ENCODE measurements around the gene SAMD4B.
"Not testable (repeated sequence)": the region's sequence is repeated elsewhere in the genome, so short reads cannot be mapped to it uniquely, and the experiment has no call there.

Gene SAMD4B

DNA sequence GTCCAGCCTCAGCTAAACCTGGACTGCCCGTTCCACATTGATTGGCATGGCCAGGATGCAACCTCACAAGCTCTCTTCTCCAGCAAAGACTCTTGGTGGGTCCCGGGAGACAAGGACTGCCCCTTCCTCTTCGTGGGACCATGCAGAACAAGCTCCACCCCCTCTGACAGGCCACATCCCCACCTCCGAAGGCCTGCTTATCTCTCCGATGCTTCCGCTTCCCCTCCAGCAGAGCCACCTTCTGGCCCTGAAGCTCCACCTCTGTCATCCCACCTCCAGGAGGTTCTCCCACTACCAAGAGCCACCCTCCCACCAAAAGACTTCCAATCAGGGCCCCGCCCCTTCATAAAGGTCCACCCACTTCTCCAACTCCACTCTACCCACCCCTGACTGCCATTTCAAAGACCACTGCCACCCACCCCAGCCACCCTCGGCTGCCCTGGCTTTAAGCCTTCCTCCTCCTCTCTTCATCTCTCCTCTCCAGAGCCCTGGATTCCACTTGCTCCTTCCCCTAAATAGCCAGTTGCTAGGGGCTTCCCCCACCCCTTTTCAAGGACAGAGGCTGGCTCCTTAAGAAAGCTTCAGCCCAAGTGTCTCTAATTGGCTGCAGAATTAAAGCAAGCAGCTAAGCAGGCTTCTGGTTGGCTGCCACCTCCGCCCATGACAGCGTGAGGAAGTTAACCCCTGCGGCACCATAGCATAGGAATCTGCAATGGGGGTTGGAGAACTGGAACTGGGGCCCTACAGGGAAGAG lies 31.5 kb upstream of the SAMD4B start:
- DNase-seq = peak; percentile 63

DNA sequence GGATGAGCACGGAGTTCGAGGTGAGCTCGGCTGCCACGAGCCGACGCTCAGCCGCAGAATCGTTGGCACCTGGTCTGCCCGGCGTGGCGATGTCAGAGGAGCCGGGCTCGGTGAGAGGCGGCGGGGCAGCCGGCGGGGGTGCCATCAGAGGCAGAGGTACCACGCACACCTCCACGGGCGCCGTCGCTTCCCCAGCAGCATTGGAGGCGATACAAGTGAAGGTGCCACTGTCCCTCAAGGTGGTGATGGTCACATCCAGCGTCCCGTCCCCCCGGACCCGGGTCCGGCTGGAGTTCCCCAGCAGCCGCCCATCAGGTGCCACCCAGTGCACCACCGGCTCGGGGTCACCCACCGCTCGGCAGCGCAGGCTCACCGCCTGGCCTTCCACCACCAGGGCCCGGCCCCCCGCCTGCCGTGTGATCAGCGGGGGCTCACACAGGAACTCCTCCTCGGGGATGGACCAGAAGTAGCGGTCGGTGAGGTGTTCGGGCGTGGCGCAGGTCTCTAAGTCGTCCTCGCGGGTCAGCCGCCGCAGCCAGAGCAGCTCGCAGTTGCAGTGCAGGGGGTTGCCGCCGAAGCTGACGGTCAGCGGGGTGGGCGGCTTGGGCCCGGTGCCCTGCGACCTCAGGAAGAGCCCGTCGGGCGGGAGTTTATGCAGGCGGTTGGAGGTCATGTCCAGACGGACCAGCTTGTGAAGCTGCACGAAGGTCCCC lies 28.0 kb upstream of the SAMD4B start:
- DNase-seq = no peak

DNA sequence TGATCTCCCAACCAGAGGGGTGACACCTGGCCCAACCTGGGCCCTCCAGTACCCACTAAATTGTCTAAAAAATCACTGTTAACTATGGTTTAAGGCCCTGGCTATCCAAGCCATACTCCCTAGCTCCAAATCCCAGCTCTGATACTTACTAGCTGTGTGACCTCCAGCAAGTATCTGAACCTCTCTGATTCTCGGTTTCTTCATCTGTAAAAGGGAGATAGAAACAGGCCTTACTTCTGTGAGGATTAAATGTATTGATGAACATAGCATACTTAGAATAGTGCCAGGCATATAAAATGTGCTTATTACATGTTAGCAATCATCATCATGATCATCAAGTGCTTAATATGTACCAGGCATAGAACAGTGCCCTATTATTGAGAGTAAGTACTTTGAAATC lies 26.3 kb upstream of the SAMD4B start:
- no peak for DNase-seq

- DNase-seq = no peak
These were observed 25.4 kb upstream of the SAMD4B start for GRCh38 chr19:39316627-39317321.

GRCh38 chr19:39317476-39317875 lies 24.7 kb upstream of the SAMD4B start:
- no peak for DNase-seq

- no peak for DNase-seq
These were observed 24.1 kb upstream of the SAMD4B start for GRCh38 chr19:39318071-39318470.

GRCh38 chr19:39318690-39319089 lies 23.5 kb upstream of the SAMD4B start:
- DNase-seq = no peak

DNA sequence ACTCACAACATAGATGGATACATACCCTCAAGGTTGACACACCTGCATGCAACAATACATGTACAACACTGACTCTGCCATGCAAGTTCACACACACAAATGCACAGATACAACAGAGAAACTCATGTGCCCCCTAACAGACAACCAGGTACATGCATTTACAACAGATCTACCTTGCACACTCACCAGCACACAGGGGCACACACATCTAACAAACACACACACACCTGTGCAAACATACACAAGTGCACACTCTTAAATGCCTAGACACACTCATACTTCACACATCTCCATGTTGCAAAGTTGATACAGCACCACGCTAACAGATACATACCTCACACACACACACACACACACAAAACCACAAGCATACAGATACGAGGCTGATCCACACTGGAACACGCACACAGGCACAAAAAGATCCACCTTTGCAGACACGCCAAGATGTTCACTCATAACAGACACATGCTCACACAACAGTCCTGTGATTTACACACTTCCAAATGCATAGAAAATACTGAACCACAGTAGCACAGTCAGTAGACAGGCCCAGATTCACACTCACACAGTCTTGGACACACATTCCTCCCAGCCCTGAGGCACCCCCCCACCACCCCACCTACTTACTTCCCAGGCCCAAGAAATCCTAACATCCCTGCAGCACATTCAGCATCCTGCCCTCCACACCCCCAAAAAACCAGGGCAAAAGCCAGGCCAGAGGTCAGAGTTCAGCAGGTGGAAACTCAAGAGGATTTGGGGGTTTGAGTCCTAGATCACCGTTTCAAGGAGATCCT lies 22.9 kb upstream of the SAMD4B start:
- no peak for DNase-seq

- DNase-seq = peak; percentile 94
These were observed 22.4 kb upstream of the SAMD4B start for GRCh38 chr19:39319892-39320248.

DNA sequence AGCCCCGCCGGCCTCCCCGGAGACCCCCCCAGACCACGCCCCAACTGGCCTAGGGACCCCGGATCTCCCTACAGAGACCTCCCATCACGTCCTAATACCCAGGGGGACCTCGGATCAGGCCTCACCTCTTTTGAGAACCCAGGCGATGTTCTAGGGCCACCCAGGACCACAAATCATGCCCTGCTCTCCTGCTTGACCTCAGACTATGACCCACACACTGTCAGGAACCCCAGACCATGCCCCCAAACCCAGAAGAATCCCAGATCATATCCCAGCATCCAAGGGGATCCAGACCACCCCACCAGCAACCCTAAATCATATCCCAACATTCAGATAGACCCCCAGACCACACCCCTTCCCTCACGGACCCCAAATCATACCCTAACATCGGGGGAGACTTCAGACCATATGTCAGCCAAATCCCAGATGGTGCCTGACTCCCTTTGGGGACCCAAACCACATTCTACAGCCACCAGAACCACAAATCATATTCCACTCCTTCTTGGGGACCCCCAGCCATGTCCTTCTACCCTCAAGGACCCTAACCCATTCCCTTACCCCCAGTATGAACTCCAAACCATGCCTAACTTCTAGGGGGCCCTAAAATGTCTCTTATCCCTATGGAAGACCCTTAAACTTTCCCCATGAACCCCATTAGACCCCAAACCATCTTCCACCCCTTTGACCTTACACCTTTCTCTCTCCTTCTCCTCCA lies 20.9 kb upstream of the SAMD4B start:
- DNase-seq = no peak

GRCh38 chr19:39321832-39322176 lies 20.4 kb upstream of the SAMD4B start:
- DNase-seq = no peak

- DNase-seq = no peak
These were observed 17.9 kb upstream of the SAMD4B start for GRCh38 chr19:39324242-39324842.

DNA sequence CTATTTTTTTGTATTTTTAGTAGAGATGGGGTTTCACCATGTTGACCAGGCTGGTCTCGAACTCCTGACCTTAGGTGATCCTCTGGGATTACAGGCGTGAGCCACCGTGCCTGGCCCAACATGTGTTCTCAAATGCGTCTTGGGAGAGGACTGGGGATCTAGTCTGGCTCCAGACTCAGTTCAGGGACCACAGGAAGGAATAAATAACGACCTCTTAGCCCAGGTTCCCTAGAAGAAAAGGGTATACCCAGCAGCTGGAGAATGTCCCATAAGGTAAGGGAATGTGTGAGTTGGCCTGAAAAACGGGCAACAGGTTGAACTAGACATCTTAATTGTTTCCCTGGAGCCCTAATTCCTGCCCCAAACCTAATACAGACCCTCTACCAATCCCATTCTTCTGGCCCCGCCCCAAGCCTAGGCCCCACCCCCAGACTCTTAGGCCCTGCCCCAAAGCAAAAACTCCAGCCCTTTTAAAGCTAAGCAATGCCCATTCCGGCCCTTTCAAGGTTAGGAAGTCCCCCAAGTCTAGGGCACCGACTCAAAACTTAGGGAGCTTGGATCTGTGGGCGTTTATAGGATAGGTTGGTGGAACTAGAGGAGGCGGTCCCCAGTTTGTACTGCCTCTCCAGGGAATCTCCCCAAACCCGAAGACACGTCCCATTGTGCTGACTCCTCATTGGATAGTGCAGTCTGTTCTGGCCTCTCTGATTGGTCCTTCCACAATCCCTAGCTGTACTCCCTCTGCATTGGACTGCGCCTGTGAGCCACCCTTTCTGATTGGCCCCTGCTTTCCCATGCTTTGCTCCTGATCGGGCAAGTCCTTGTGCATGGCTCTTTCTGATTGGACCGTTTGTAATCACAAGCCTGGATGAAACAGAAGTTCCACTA lies 16.2 kb upstream of the SAMD4B start:
- DNase-seq = peak; percentile 56

- DNase-seq = no peak
These were observed 14.7 kb upstream of the SAMD4B start for GRCh38 chr19:39327363-39328045.

GRCh38 chr19:39328046-39328705 lies 14.0 kb upstream of the SAMD4B start:
- peak; percentile 90 for DNase-seq

GRCh38 chr19:39329948-39330347 lies 12.3 kb upstream of the SAMD4B start:
- no peak for DNase-seq

GRCh38 chr19:39332293-39332692 lies 9.9 kb upstream of the SAMD4B start:
- DNase-seq = no peak

- DNase-seq = not testable (repeated sequence)
These were observed 9.5 kb upstream of the SAMD4B start for GRCh38 chr19:39332738-39333137.

DNA sequence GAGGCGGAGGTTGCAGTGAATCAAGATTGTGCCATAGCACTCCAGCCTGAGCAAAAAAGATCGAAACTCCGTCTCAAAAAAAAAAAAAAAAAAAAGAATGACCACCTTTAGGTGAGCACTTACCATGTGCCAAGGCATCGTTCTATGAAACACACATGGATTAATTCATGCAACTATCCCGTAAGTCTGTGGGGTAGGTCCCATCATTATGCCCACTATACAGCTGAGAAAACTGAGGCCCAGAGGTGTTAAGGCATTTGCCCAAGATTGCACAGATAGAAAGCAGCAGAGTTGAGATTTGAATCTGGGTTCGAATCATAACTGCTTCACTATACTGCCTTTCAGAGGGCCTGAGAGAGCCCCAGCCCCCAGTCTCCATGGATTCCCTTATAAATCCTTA lies 8.7 kb upstream of the SAMD4B start:
- no peak for DNase-seq

DNA sequence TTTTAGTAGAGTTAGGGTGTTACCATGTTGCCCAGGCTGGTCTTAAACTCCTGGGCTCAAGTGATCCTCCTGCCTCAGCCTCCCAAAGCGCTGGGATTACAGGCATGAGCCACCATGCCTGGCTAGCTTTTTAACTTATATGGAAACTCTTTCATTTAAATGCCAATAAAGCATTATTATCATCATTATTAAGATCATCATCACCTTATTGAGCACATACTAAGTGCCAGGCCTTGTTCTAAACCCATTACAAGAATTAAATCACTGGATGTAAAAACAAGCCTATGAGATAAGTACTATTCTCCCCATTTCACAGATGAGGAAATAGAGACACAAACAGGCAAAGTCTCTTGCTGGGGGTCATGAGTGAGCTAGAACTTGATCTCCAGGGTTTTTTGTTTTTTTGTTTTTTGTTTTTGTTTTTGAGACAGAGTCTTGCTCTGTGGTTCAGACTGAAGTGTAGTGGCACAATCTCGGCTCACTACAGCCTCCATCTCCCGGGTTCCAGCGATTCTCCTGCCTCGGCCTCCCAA lies 7.7 kb upstream of the SAMD4B start:
- no peak for DNase-seq
